ENCODE data around the gene TMCO2. TPM values are rescaled to one million over a fixed set of nuclear protein-coding genes. Genes with fewer than 3 reads are reported as not detected.

TMCO2 gene
- not detected for polyA plus RNA-seq (2013, experiment 1 of 2)
- polyA plus RNA-seq (2013, experiment 2 of 2): not detected

GRCh38 chr1:40247655-40248054, at the start of gene TMCO2:
TSS of gene TMCO2 (plus strand) at chr1:40247937. CDS start at chr1:40247994, 57 bp downstream.
- Histone ChIP-seq H3K79me1 (replicated peaks; ENCODE audit: low read length, poor library complexity, severe bottlenecking) (no peaks in the 10 kb centered on the region), H3K4me3 (ENCODE audit: insufficient read depth in 1 of 2, low read depth in 1 of 2, low read length in 2 of 2) (no peak within 1 kb of the TSS), H4K91ac (ENCODE audit: low read length) (no peak within 1 kb of the TSS), H3K4me2 (ENCODE audit: low read length, poor library complexity, severe bottlenecking) (no peak within 1 kb of the TSS), H3K36me3 (ENCODE audit: control insufficient read depth in 1 of 2, insufficient read depth in 2 of 2, low read depth in 1 of 2, low read length in 2 of 2) (no peaks in the 10 kb centered on the region), H2AFZ (ENCODE audit: low read depth, low read length) (no peak within 1 kb of the TSS), H2BK120ac (ENCODE audit: low read depth, low read length) (no peak within 1 kb of the TSS), H3K27me3 (ENCODE audit: control insufficient read depth in 1 of 2, insufficient read depth in 1 of 2, low read length in 2 of 2) (no peaks in the 10 kb centered on the region), H3K9me3 (ENCODE audit: control insufficient read depth, low read length) (no peaks in the 10 kb centered on the region), H3K14ac (ENCODE audit: low read length in 2 of 2) (no peak within 1 kb of the TSS), H2AK5ac (ENCODE audit: low read length, severe bottlenecking) (no peak within 1 kb of the TSS), H3K9ac (ENCODE audit: low read length) (no peak within 1 kb of the TSS), H2BK12ac (ENCODE audit: low read length in 2 of 2) (no peak within 1 kb of the TSS), H3K23ac (ENCODE audit: low read length in 2 of 2) (no peak within 1 kb of the TSS), H2BK5ac (ENCODE audit: low read depth, low read length, poor library complexity, severe bottlenecking) (no peak within 1 kb of the TSS), H3K4me1 (ENCODE audit: control insufficient read depth, insufficient read depth, low read depth, low read length) (no peaks in the 10 kb centered on the region), H3K4ac (ENCODE audit: low read depth in 1 of 2, low read length in 2 of 2) (no peak within 1 kb of the TSS), H3K27ac (ENCODE audit: low read length, poor library complexity, severe bottlenecking) (no peak within 1 kb of the TSS), H2BK15ac (ENCODE audit: low read depth, poor library complexity, severe bottlenecking) (no peak within 1 kb of the TSS), H3K18ac (ENCODE audit: low read depth in 1 of 2, low read length in 2 of 2) (no peak within 1 kb of the TSS), H4K8ac (ENCODE audit: low read length) (no peak within 1 kb of the TSS)
- no CpG with 5 or more reads among the region's 1 CpG for WGBS
- DNase-seq: no peak

DNA sequence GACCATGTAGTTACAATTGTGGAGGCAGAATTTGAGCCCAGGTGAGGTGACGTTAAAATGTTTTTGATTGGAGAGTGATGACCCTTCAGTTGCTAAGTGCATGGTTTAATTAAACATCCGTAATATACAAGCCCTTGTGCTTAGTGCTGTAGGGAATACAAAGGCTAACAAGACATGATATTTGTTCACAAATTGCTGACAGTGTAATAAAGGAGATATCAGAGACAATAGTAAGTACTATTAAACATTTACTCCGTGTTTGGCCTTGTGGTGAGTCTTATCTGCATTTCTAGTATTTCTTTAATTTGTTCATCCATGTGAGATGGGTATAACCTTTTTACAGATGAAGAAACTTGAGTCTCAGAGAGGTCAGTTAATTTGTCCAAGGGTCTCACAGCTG, 48.6 kb upstream of the TMCO2 start:
- H3K23ac ChIP-seq (ENCODE audit: low read length in 2 of 2): no peak overlapping the region
- H3K4me2 ChIP-seq (ENCODE audit: low read length, poor library complexity, severe bottlenecking): no peak overlapping the region
- H3K14ac ChIP-seq (ENCODE audit: low read length in 2 of 2): no peak overlapping the region
- H2BK5ac ChIP-seq (ENCODE audit: low read depth, low read length, poor library complexity, severe bottlenecking): no peak overlapping the region
- DNase-seq: no peak
- WGBS: 100% methylated on average over 2 of the region's 3 CpGs
- H3K4me1 ChIP-seq (ENCODE audit: control insufficient read depth, insufficient read depth, low read depth, low read length): no peaks in the 10 kb centered on the region
- no peak overlapping the region for H3K27ac ChIP-seq (ENCODE audit: low read length, poor library complexity, severe bottlenecking)
- H4K91ac ChIP-seq (ENCODE audit: low read length): no peak overlapping the region
- H2BK12ac ChIP-seq (ENCODE audit: low read length in 2 of 2): no peak overlapping the region
- H2BK15ac ChIP-seq (ENCODE audit: low read depth, poor library complexity, severe bottlenecking): no peak overlapping the region
- H2AFZ ChIP-seq (ENCODE audit: low read depth, low read length): no peak overlapping the region
- H3K79me1 ChIP-seq (replicated peaks; ENCODE audit: low read length, poor library complexity, severe bottlenecking): peaks cover 9% of the 10 kb centered on the region
- no peak overlapping the region for H2BK120ac ChIP-seq (ENCODE audit: low read depth, low read length)
- H3K36me3 ChIP-seq (ENCODE audit: control insufficient read depth in 1 of 2, insufficient read depth in 2 of 2, low read depth in 1 of 2, low read length in 2 of 2): peaks cover 10 to 53% of the 10 kb centered on the region in 2 experiments
- no peak overlapping the region for H3K18ac ChIP-seq (ENCODE audit: low read depth in 1 of 2, low read length in 2 of 2)
- no peaks in the 10 kb centered on the region for H3K9me3 ChIP-seq (ENCODE audit: control insufficient read depth, low read length)
- no peak overlapping the region for H2AK5ac ChIP-seq (ENCODE audit: low read length, severe bottlenecking)
- H3K4ac ChIP-seq (ENCODE audit: low read depth in 1 of 2, low read length in 2 of 2): no peak overlapping the region
- H3K4me3 ChIP-seq (ENCODE audit: insufficient read depth in 1 of 2, low read depth in 1 of 2, low read length in 2 of 2): no peak overlapping the region
- no peak overlapping the region for H4K8ac ChIP-seq (ENCODE audit: low read length)
- H3K9ac ChIP-seq (ENCODE audit: low read length): no peak overlapping the region
- no peaks in the 10 kb centered on the region for H3K27me3 ChIP-seq (ENCODE audit: control insufficient read depth in 1 of 2, insufficient read depth in 1 of 2, low read length in 2 of 2)

GRCh38 chr1:40204856-40205255, 42.9 kb upstream of the TMCO2 start:
- Histone ChIP-seq H3K79me1 (replicated peaks; ENCODE audit: low read length, poor library complexity, severe bottlenecking) (peaks cover 25% of the 10 kb centered on the region), H4K91ac (ENCODE audit: low read length) (no peak overlapping the region), H2BK15ac (ENCODE audit: low read depth, poor library complexity, severe bottlenecking) (no peak overlapping the region), H2BK12ac (ENCODE audit: low read length in 2 of 2) (no peak overlapping the region), H3K9ac (ENCODE audit: low read length) (no peak overlapping the region), H3K27ac (ENCODE audit: low read length, poor library complexity, severe bottlenecking) (no peak overlapping the region), H3K4me1 (ENCODE audit: control insufficient read depth, insufficient read depth, low read depth, low read length) (no peaks in the 10 kb centered on the region), H2AK5ac (ENCODE audit: low read length, severe bottlenecking) (no peak overlapping the region), H2BK120ac (ENCODE audit: low read depth, low read length) (no peak overlapping the region), H3K36me3 (ENCODE audit: control insufficient read depth in 1 of 2, insufficient read depth in 2 of 2, low read depth in 1 of 2, low read length in 2 of 2) (peaks cover 3 to 53% of the 10 kb centered on the region in 2 experiments), H3K14ac (ENCODE audit: low read length in 2 of 2) (no peak overlapping the region), H3K4ac (ENCODE audit: low read depth in 1 of 2, low read length in 2 of 2) (no peak overlapping the region), H2BK5ac (ENCODE audit: low read depth, low read length, poor library complexity, severe bottlenecking) (no peak overlapping the region), H3K9me3 (ENCODE audit: control insufficient read depth, low read length) (no peaks in the 10 kb centered on the region), H3K23ac (ENCODE audit: low read length in 2 of 2) (no peak overlapping the region), H3K4me3 (ENCODE audit: insufficient read depth in 1 of 2, low read depth in 1 of 2, low read length in 2 of 2) (no peak overlapping the region), H3K27me3 (ENCODE audit: control insufficient read depth in 1 of 2, insufficient read depth in 1 of 2, low read length in 2 of 2) (no peaks in the 10 kb centered on the region), H4K8ac (ENCODE audit: low read length) (no peak overlapping the region), H2AFZ (ENCODE audit: low read depth, low read length) (no peak overlapping the region), H3K4me2 (ENCODE audit: low read length, poor library complexity, severe bottlenecking) (no peak overlapping the region), H3K18ac (ENCODE audit: low read depth in 1 of 2, low read length in 2 of 2) (no peak overlapping the region)
- no peak for DNase-seq
- WGBS: 98% methylated on average over 3 of the region's 4 CpGs

- Histone ChIP-seq H3K27me3 (ENCODE audit: control insufficient read depth in 1 of 2, insufficient read depth in 1 of 2, low read length in 2 of 2) (no peaks in the 10 kb centered on the region), H2BK5ac (ENCODE audit: low read depth, low read length, poor library complexity, severe bottlenecking) (no peak overlapping the region), H2BK15ac (ENCODE audit: low read depth, poor library complexity, severe bottlenecking) (no peak overlapping the region), H3K79me1 (replicated peaks; ENCODE audit: low read length, poor library complexity, severe bottlenecking) (peaks cover 31% of the 10 kb centered on the region), H3K36me3 (ENCODE audit: control insufficient read depth in 1 of 2, insufficient read depth in 2 of 2, low read depth in 1 of 2, low read length in 2 of 2) (peaks cover 6 to 63% of the 10 kb centered on the region in 2 experiments), H3K4me1 (ENCODE audit: control insufficient read depth, insufficient read depth, low read depth, low read length) (no peaks in the 10 kb centered on the region), H3K4me2 (ENCODE audit: low read length, poor library complexity, severe bottlenecking) (no peak overlapping the region), H3K23ac (ENCODE audit: low read length in 2 of 2) (no peak overlapping the region), H2AFZ (ENCODE audit: low read depth, low read length) (no peak overlapping the region), H3K9me3 (ENCODE audit: control insufficient read depth, low read length) (no peaks in the 10 kb centered on the region), H2BK12ac (ENCODE audit: low read length in 2 of 2) (no peak overlapping the region), H3K4me3 (ENCODE audit: insufficient read depth in 1 of 2, low read depth in 1 of 2, low read length in 2 of 2) (no peak overlapping the region), H4K91ac (ENCODE audit: low read length) (no peak overlapping the region), H3K4ac (ENCODE audit: low read depth in 1 of 2, low read length in 2 of 2) (no peak overlapping the region), H2AK5ac (ENCODE audit: low read length, severe bottlenecking) (no peak overlapping the region), H3K27ac (ENCODE audit: low read length, poor library complexity, severe bottlenecking) (no peak overlapping the region), H3K9ac (ENCODE audit: low read length) (no peak overlapping the region), H4K8ac (ENCODE audit: low read length) (no peak overlapping the region), H3K18ac (ENCODE audit: low read depth in 1 of 2, low read length in 2 of 2) (no peak overlapping the region), H3K14ac (ENCODE audit: low read length in 2 of 2) (no peak overlapping the region), H2BK120ac (ENCODE audit: low read depth, low read length) (no peak overlapping the region)
- no peak for DNase-seq
- 91% methylated on average over 2 of the region's 3 CpGs for WGBS
Measured at GRCh38 chr1:40210511-40211204, 37.1 kb upstream of the TMCO2 start.

All from mesenchymal stem cell (in vitro differentiated cells and primary cell).